HT1080 (cell line): Measurements from ENCODE around the gene ELOVL5. TPM values are rescaled to one million over a fixed set of nuclear protein-coding genes. Genes with fewer than 3 reads are reported as not detected.
"Not testable (repeated sequence)": the region's sequence is repeated elsewhere in the genome, so short reads cannot be mapped to it uniquely, and the experiment has no call there.

ENCODE experiments used
- DNase-seq: peaks from one replicate; pipeline ENCODE4 v3.0.0-alpha.2; 2015; ENCODE audit warnings: low read depth
- total RNA-seq: library from RNA; depleted of rRNA; stranded (reverse); fragments of >200 nt; shearing (Covaris generic); gene quantifications from 2 replicates; pipeline ENCODE4 v1.2.3, GENCODE V29; 2014

ELOVL5 gene
- total RNA-seq, 1 experiment from 2014 or later: 85.6 TPM

DNA sequence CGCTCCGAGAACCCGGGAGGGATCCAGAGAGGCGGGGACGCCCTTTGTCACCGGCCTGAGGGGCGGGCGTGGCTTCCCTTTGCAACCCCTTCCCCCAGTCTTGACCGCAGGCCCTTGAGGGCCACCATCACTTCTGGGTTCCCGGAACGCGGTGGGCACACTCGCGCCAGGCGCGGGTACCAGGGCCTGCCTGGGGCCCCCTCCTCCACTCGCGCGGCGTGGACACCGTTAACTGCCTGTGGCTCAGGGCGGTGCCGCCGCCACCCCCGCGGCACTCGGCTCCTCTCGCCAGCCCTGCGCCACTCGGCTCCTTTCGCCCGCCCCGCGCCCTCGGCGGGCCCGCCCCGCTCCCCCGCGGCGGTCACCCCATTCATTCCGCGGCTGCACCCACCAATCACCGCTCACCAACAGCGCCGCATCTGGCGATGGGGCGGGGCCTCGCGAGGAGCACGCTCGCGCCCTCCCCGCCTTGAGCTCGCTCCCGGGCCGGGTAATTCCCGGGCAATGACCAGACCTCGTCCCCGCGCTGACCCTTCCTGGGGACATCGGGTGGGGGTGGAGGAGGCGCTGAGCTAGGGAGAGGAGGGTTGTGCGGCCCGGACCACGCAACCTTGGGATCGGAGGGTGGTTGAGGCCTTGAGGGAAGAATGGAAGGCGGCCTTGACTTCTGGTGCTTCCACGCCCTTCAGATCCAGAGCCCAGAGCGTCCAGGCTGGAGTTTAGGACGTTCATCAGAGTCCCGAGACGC lies 10.5 kb upstream of the ELOVL5 start:
- DNase-seq: peak; percentile 93

DNA sequence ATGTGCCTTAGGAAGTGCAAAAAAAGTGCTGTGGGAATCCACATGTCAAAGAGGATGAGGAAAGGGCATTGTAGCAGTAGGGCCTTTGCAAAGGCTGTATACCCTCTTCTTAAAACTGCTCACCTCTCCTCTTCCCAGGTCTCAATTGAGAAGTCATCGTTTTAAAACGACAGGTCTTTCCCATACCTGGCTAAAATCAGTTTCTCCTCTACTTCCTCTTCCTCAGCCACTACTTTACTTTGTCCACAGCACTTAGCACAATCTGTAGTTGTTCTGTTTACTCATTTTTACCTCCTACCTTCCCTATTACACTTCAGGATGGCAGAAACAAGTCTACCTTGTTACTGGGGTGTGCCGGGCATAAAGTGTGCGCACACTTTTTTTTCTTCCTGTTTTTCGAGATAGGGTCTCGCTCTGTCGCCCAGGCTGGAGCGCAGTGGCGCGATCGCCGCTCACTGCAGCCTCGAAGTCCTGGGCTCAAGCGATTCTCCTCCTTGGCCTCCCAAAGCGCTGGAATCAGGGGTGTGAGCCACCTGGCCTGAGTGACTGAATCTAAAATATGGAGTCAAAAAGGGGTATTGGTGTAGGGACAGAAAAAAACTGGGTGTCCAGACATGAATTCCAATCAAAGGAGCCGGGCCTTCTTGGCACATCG lies 9.8 kb upstream of the ELOVL5 start:
- DNase-seq: no peak

DNA sequence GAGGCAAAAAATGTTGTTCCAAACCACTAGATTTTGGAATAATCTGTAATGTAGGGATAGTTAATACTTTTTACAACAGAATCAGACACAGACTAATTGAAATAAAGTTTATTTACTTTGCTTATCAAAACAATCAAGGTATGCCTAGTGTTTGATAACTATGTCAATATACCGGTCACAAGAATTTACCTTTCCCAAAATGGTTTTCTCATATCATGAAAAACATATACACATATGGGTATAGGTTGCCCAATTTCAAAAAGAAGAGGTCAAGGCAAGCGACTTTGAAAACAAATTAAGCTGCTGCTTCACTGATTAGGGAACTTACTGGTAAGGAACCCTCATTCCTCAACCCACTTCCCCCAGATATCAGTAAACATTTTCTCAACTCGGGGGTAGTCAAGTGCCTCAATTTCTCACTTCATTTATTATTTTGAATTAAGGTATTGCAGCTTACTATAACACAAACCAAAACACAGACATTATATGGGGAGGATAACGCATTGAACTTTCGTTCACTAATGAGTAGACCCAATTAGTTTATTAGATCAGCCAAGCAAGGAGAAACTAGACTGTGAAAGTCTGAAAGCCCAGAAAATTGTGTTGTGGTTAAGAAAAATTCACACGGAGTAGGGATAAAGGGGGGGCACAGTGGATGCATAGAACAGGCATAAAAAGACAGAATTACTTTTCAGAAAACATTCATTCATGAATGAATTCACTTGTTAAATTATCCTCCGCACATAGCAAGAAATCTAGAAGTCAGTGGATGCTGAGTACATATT lies 9.0 kb upstream of the ELOVL5 start:
- DNase-seq: no peak

DNA sequence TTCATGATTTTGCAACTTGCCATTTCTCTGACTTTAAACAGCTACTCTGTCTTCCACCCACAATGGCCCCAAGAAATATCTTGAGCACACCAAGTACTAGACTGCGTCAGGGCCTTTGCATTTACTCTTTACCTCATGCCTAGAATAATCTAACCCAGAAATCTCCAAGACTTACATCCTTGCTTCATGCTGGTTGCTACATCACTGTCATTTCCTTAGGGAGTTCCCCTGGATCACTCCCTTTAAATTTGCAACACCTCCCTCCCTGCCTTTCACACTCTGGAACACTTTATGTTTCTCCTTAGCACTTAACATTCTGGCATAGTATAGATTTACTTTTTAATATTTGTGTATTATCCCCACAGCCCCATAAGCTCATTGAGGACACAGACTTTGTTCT lies 4.9 kb upstream of the ELOVL5 start:
- no peak for DNase-seq

DNA sequence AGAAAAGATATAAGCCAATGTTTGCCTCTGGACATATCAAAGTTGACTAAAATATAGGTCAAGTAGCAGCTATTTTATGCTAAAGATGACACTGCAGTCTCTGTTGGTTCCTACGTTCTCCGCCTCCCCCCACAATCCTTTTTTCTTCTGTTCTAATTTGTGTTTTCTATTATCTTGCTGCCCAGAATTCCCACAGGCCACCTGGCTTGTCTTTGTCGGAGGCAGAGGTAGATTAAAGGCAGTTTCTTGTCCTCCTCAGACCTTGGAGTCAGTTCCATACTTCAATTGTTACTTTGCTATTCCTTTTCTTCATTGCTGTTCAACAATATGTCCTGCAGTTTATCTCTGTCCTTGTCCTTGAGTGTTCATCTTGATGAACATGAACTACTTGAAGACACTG lies 3.6 kb upstream of the ELOVL5 start:
- DNase-seq: no peak

DNA sequence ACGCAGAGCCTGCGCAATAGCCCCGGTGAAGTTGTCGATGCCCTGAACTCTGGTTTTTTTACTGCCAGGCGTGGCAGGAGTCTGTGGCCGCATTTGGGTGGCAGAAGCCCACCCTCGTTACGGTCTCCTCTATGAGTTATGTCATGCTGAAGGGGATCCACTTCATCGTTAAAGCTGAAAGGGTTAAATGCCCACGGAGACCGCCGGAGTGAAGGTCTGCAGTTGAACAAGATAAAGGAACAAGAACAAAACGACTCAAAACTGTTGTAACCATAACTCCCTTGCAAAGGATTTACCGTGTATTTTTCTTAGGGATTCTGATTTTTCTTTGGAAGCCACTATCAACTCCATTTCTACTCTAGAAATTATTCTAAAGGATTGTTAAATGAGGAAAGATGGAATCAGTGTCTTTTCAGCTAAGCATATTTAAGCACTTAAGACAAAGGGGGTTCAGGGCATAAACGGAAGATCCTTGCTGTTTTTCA lies 501 bp upstream of the ELOVL5 start:
- DNase-seq: peak; percentile 1

DNA sequence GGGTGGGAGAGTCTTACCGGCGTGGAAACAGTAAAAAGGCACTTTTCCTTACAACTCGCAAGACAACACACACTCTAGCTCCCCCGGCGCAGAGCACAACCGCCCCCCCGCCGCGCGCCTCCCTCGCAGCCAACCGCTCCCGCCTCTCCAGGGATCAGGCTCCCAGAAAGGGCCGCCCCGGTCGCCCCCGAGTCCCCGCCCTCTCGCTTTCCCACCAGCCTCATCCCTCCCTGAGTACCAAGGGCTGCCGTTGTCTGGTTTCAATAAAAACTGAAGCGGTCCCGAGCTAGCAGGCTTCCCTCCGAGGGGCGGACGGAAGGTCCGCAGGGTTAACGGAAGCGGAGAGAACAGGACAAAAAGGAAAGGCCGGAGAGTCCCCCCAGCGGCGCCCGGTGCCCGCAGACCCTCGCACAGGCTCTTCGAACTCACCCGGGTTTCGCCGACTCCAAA lies 804 bp downstream of the ELOVL5 start:
- DNase-seq: peak; percentile 64

DNA sequence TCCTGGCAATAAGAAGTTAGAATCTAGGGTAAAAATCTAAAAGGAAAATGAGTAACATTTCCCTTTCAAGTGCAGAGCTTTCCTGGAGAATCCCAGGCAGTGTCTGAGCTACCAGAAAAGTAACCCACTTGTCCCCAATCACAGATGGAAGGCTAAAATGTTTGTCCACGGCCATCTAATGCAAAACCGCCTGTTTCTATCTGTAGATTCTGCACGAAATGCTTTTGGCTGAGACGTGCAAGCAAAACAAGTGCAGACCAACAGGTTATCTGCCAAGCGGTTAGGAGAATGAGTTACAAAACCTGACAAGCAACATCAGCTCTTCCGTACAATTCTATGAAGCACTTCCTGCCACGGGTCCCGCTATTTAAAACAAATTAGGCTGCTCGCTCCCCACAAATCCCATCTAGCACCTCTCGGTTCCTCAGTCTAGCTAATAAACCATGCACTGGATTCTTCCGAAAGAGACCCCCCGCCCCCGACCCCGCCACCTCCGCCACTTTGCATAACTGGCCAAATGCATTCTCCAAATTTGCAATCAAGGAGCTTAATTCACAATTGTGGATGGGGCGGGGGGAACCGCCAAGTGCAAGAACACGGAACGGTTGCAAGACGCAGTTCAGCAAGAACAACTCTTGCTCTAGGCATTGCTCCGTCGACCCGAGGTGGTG lies 1.4 kb downstream of the ELOVL5 start:
- peak; percentile 11 for DNase-seq

DNA sequence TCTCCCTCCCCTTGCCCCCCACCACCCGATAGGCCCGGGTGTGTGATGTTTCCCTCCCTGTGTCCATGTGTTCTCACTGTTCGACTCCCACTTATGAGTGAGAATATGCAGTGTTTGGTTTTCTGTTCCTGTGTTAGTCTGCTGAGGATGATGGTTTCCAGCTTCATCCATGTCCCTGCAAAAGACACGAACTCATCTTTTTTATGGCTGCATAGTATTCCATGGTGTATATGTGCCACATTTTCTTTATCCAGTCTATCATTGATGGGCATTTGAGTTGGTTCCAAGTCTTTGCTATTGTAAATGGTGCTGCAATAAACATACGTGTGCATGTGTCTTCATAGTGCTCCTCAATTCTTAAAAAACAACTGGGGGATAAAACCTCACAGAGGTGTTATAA lies 2.7 kb downstream of the ELOVL5 start:
- DNase-seq: not testable (repeated sequence)

DNA sequence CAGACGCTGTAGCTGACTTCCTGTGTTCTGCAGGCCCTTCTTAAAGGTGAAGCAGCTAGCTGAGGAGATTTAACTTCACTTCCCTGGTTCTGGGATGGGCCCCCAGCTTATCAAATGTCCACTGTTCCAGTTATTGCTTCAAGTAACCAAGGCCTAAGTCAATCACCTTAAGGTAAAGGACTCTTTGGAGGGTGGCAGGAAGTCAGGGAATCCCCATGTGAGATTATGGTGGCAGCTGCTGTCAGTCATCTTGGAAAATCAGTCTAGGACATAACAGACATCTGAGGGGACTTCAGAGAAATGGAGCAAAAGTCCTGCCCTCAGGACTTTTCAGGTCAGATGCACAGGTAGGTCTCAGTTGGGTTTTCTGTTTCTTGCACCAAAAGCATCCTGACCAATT lies 3.8 kb downstream of the ELOVL5 start:
- no peak for DNase-seq

DNA sequence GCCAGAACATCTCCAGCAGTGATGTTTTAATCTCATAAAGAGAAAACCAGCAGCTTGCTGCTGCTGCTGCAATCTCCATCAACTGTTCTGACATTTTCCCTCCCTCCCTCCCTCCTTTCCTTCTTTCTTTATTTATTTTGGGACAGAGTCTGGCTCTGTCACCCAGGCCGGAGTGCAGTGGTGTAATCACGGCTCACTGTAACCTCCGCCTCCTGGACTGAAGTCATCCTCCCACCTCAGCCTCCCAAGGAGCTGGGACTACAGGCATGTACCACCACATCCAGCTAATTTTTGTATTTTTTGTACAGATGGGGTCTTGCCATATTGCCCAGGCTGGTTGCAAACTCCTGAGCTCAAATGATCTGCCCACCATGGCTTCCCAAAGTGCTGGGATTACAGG lies 5.7 kb downstream of the ELOVL5 start:
- no peak for DNase-seq

DNA sequence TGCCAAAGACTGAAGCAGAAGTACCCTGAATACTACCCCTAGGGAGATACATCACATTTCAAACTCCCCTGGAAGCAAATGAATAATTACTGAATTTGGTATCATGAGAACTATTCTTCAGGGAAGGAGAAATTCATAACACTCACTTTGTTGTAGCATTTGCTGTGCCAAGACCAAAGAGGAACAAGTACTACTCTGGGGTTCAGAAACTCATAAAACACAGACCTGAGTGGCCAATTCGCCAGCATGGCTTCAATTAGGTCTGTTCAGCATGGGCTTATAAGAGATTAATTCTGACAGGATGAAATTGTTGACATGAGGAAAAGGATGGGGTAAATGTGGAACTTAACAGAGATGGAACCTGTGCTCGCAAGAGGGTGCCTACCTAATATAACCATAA lies 6.5 kb downstream of the ELOVL5 start:
- DNase-seq: no peak

DNA sequence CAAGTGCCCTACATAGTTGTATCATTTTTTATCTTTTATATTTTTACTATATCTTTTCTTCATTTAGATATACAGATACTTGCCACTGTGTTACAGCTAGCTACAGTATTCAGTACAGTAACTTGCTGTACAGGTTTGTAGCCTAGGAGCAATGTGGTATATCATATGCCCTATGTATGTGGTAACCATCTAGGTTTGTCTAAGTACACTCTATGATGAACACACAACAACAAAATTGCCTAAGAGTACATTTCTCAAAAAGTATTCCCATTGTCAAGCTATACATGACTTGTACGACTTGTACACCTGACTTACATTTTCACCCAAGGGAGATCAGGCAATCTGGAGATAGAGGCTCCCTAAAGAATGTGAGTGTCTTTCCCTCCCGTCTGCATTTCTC lies 8.2 kb downstream of the ELOVL5 start:
- DNase-seq: no peak

DNA sequence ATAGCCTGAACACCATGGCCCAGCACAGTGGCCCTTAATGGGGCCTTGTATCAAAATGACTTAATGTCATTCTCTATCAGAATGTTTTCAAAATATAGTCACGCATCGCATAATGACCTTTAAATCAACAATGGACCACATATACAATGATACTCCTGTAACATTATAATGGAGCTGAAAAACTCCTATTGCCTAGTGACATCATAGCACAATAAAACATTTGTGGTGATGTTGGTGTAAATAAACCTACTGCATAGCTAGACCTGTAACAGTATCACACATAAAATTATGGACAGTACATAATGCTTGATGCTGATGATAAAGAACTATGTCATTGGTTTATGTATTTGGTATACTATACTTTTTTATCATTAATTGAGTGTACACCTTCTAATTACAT lies 9.3 kb downstream of the ELOVL5 start:
- no peak for DNase-seq

DNA sequence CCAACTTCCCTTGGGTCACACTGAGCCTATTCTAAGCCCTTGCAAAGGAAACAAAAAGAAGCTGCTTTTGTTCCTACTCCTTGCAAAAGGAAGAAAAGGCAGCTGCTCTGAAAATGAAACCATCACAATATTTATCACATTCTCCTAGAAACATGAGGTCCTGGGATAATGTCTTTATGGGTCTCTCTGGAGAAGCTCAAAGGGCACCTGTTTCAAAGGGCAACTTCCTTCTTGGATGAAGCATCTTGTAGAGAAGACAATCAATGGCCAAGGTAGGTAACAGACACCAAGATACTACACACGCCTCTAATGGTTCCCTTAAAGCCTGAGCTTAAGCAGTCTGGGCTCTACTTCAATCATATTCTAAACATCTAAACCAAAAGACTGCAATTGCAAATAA lies 10.4 kb downstream of the ELOVL5 start:
- no peak for DNase-seq

DNA sequence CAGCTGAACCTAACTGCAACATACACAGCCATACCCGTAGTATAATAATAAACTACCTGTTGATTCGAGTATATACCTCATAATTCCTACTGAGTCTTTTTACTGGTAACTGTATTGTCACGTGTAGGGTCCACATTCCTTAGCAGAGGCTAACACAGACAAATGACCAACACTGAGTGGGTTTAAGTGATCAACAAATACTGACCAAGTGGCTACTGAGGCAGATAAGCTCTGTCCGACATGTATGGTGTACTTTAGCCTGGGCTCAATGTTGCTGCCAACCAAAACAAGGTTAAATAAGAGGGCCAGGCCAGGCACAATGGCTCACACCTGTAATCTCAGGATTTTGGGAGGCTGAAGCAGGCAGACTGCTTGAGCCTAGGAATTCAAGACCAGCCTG lies 12.7 kb downstream of the ELOVL5 start:
- no peak for DNase-seq

DNA sequence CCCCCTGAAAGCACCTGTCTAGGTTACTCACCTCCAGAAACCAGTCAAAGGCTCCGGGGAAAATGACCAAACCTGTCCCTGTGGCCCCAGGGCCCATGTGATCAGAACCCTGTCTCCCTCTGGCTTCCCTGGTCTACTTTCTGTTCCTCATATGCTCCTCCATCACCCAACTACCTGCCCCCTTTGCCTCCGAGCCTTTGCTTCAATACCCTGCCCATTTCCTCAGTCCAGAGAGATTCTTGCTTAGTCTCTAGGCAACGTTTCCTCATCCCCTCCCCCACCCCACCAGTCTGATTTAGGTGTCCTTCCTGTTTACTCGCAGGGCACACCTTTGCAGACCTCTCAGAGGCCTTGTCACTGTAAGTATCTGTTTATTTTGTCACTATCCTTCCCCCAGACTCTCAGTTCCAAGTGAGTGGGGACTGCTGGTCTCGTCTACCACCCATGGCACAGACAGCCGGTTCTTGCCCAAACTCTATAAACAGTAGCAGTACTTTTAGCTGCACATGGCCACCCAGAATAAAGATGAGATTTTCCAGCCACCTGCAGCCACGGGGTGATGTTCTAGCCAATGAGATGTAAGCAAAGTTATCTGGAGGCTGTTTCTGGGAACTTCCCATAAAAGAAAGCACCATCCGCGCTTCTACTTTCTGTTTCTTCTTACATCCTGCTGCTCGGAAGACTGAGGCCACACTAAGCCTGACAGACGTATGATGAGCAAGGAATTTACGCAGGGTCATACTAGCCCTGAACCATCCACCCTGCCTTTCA lies 13.3 kb downstream of the ELOVL5 start:
- no peak for DNase-seq

DNA sequence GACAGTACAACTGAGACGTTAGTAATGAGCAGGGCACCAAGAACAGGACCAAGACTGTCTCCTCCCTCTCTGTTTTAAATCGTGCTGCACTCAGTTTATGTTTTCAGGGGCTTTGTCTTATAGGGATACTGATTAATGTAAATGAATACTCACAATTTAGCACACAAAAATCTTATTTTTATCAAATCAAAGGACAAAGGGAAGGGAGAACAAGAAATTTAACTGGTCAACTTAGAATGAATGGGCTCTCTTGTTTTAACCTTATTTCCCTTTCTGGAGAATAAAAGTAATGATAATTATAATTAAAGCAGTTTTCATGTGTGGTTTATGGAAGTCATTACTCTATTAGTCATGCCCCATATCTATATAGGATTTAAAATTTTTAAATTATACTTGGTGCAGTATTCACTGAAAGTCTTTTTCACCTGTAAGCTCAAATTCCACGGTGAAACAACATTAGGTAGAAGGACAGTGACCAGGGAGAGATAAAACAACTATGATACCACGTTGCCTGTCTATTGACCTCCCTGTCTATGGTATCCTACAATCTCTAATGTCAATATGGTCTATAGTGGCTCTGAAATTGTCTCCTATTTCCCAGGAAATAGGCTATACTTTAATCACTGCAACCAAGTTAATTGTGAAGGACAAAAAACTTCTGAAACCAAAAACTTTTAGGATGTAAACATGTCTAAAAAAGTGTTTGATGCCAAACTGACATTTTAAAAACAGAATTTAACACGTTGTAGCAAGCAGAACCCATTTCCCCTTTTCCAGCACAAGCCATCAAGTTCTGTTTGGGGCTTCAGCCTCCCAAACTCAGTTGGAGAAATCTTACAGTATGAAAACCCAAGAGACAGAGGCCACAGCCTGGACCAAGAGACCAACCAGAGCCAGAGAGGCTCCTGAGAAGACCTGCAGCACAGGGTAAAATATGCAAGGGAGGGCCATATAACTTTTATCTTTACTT lies 15.0 kb downstream of the ELOVL5 start:
- no peak for DNase-seq

DNA sequence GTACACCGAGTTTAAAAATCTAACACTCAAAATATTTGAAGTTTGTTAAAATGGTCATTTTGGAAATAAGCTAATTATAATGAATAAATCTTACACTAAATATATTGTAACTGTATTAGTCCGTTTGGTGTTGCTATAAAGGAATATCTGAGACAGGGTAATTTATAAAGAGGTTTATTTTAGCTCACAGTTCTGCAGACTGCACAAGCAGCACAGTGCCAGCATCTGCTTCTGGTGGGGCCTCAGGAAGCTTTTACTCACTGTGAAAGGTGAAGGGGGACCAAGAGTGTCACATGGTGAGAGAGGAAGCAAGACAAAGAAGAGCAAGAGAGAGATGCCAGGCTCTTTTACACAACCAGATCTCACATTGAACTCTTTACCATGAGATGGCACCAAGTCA lies 17.1 kb downstream of the ELOVL5 start:
- DNase-seq: no peak

DNA sequence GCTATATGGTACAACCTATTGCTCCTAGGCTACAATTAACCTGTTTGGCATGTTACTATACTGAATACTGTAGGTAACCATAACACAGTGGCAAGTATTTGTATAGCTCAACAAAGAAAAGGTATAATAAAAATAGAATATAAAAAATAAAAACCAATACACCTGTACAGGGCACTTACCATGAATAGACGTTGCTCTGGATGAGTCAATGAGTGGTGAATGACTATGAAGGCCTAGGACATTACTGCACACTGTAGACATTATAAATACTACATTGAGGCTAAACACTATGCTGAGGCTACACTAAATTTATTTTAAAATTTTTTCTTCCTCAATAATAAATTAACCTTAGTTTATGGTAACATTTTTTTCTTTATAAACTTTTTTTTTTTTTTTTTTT lies 18.6 kb downstream of the ELOVL5 start:
- DNase-seq: no peak
